Subcutaneous adipose tissue (tissue), 4 donors: Measurements from ENCODE around the gene PATJ. TPM values are rescaled to one million over a fixed set of nuclear protein-coding genes. Genes with fewer than 3 reads are reported as not detected.

Experiments
- CTCF ChIP-seq: fragments of 450-650 bp; IDR thresholded peaks from one replicate; pipeline ENCODE4 v1.5.1; 2016; ENCODE audit warnings: low read depth, mild to moderate bottlenecking, control low read depth, antibody characterized with exemption, moderate library complexity
- total RNA-seq, 4 donors: library from RNA; depleted of rRNA; stranded (reverse); fragments of >200 nt; gene quantifications; one replicate each; pipeline ENCODE4 v1.1.0, GENCODE V29; 2016

PATJ gene
- total RNA-seq, 4 donors from 2014 or later: 12.2 to 21.6 (median 19.1) TPM

- no peak for TF ChIP-seq CTCF
Measured at GRCh38 chr1:61951731-61952580, 209.7 kb downstream of the PATJ start.

- no peak for TF ChIP-seq CTCF
Measured at GRCh38 chr1:61952675-61953074, 210.4 kb downstream of the PATJ start.

- TF ChIP-seq CTCF: no peak
Measured at GRCh38 chr1:61953076-61953789, 211.0 kb downstream of the PATJ start.

- no peak for TF ChIP-seq CTCF
Measured at GRCh38 chr1:61953790-61954150, 211.5 kb downstream of the PATJ start.

- TF ChIP-seq CTCF: no peak
Measured at GRCh38 chr1:61955261-61955660, 213.0 kb downstream of the PATJ start.

GRCh38 chr1:61956016-61956645, 213.9 kb downstream of the PATJ start:
- TF ChIP-seq CTCF: no peak

GRCh38 chr1:61956784-61957183, 214.5 kb downstream of the PATJ start:
- no peak for TF ChIP-seq CTCF
